T-helper 1 cell treated with Interleukin-12 subunit alpha and Interleukin-12 subunit beta and Interleukin-4 antibody, amounts not matched to agents 30 μg/mL and 1 μg/mL, for 36 hours (primary cell): ENCODE results near the gene LGI4.
"Not testable (repeated sequence)": the region's sequence is repeated elsewhere in the genome, so short reads cannot be mapped to it uniquely, and the experiment has no call there.

Experiments
- H3K27ac Mint-ChIP-seq: one replicate; pipeline ENCODE4 v1.8.0; 2021; ENCODE audit warnings: mild to moderate bottlenecking, mixed read lengths
- H3K27me3 Mint-ChIP-seq: one replicate; pipeline ENCODE4 v1.8.0; 2021; ENCODE audit warnings: low read depth, mixed read lengths
- H3K36me3 Mint-ChIP-seq: one replicate; pipeline ENCODE4 v1.8.0; 2021; ENCODE audit warnings: low read depth, mixed read lengths
- H3K4me1 Mint-ChIP-seq: one replicate; pipeline ENCODE4 v1.8.0; 2021; ENCODE audit warnings: low read depth, mixed read lengths
- H3K4me3 Mint-ChIP-seq: one replicate; pipeline ENCODE4 v1.8.0; 2021; ENCODE audit warnings: mild to moderate bottlenecking, moderate library complexity, mixed read lengths
- H3K9me3 Mint-ChIP-seq: one replicate; pipeline ENCODE4 v1.8.0; 2021; ENCODE audit warnings: mixed read lengths

Gene LGI4

DNA sequence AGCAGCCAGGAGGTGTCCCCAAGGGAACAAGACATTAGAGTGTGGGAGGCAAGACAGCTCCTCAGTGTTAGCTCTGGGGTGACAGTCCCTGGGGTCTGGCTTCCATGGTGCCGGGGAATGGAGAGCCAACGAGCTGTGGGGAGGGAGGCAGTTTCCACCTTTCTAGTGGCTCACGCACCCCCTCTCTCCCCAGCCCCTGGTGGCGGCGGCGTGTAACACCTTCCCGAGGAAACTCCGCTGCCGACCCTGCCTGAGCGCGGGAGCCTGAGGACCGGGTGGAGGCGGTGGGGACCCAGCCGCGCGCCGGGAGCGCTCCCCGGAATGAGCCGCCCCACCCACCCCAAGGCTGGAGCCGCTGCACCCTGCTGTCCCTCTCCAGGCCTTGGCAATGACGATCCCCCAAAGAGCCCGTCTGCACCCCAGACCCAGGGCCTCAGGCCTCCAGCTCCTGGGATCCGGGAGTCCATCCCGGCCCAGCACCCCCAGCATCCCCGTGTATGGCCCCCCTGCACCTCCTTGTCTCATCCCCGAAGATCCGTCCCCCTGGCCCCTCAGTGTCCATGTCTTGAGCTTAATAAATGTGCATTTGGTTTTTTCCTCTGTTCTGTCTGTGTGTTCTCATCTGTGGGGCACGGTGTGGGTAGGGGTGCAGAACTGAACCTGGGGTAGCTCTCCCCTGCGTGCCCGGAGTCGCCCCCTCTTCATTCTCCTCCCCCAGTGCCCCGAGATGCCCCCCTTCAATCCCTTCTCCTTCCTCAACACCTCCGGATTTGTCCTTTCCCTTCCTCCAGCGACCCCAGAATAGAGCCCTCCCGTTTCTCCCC lies 19.1 kb upstream of the LGI4 start:
- Mint-ChIP-seq H3K4me3 (peak overlapping the region; percentile 99), H3K27me3 (peaks cover 6% of the 10 kb centered on the region), H3K4me1 (peaks cover 39% of the 10 kb centered on the region), H3K9me3 (no peaks in the 10 kb centered on the region), H3K36me3 (peaks cover 31% of the 10 kb centered on the region), H3K27ac (peak overlapping the region; percentile 98)

DNA sequence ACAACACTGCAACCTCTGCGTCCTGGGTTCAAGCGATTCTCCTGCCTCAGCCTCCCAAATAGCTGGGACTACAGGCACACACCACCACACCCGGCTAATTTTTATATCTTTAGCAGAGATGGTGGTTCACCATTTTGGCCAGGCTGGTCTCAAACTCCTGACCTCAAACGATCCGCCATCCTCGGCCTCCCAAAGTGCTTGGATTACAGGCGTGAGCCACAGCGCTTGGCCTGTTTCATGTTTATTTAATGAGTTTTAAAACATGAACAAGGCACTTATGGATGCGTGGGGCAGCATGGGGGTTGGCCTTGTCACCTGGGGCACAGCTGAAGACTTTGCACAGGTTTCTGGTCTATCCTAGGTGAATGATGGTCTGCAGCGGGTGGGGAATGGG lies 18.3 kb upstream of the LGI4 start:
- H3K27ac Mint-ChIP-seq, result peak overlapping the region; percentile 47
- peak overlapping the region; percentile 99 for H3K4me3 Mint-ChIP-seq
- peaks cover 23% of the 10 kb centered on the region for H3K36me3 Mint-ChIP-seq
- H3K4me1 Mint-ChIP-seq, result peaks cover 33% of the 10 kb centered on the region
- not testable (repeated sequence) for H3K27me3 Mint-ChIP-seq, H3K9me3 Mint-ChIP-seq

DNA sequence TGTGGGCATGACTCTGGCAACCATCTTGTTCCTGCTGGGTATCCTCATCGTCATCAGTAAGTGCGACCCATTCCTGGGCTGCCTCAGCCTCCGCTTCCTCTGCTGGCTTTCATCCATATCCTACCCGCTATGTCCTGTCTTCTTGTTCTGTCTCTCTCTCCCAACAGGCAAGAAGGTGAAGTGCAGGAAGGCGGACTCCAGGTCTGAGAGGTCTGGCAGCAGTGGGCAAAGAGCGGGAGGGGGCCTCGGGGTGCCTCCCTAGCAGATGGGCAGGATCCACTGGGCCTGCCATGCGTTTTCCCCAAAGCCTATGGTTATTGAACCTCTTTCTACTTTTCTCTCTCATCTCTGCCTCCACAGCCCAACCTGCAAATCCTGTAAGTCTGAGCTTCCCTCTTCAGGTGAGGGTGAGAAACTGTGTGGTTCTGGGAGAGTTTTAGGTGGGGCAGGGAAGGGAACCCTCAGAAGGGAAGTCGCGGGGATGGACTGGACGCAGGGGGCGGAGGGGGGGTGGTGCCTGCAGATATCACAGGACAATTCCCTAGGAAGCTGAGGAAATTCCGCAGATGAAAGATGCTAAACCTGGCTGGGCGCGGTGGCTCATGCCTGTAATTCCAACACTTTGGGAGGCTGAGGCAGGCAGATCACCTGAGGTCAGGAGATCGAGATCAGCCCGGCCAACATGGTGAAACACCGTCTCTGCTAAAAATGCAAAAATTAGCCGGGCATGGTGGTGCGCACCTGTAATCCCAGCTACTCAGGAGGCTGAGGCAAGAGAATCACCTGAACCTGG lies 16.6 kb upstream of the LGI4 start:
- Mint-ChIP-seq H3K27me3 (peaks cover 6% of the 10 kb centered on the region), H3K4me3 (no peak overlapping the region), H3K27ac (no peak overlapping the region), H3K9me3 (no peaks in the 10 kb centered on the region), H3K4me1 (peaks cover 26% of the 10 kb centered on the region), H3K36me3 (peaks cover 12% of the 10 kb centered on the region)

DNA sequence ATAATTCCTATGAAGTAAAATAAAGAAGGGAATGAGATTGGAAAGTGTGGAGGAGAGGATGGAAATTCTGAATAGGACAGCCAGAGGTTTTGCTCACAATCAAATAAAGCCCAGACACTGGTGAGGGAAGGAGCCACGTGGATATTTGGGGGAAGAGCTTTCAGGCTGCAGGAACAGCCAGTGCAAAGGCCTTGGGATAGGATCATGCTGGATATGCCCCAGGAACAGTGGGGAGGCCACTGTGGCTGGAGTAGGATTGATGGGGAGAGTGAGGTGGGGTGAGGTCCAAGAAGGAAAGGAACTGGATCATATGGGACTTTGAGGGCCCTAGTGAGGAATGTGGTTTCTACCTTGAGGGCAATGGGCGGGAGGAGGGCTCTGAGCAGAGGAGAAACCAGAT lies 15.6 kb upstream of the LGI4 start:
- peaks cover 6% of the 10 kb centered on the region for H3K27me3 Mint-ChIP-seq
- H3K36me3 Mint-ChIP-seq, result peaks cover 4% of the 10 kb centered on the region
- H3K27ac Mint-ChIP-seq, result no peak overlapping the region
- no peak overlapping the region for H3K4me3 Mint-ChIP-seq
- no peaks in the 10 kb centered on the region for H3K9me3 Mint-ChIP-seq
- H3K4me1 Mint-ChIP-seq, result peaks cover 17% of the 10 kb centered on the region

DNA sequence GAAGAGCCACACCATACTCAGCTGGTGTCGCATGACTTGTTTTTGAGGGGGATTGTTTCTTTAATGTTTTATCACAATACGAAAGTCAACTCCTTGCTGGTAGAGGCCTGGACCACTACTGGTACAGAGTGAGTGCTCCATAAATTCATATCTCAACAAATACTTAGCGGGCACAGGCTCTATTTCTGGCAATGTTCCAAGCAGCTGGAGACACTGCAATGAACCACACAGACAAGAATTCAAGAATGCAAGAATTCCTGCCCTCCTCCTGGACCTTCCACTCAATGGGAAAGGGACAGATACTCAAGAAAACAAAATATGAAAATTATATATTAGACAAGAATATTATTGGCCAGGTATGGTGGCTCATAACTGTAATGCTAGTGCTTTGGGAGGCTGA lies 14.6 kb upstream of the LGI4 start:
- Mint-ChIP-seq H3K27me3 (peaks cover 10% of the 10 kb centered on the region), H3K27ac (no peak overlapping the region), H3K36me3 (peaks cover 4% of the 10 kb centered on the region), H3K4me3 (no peak overlapping the region), H3K4me1 (peaks cover 22% of the 10 kb centered on the region), H3K9me3 (no peaks in the 10 kb centered on the region)

DNA sequence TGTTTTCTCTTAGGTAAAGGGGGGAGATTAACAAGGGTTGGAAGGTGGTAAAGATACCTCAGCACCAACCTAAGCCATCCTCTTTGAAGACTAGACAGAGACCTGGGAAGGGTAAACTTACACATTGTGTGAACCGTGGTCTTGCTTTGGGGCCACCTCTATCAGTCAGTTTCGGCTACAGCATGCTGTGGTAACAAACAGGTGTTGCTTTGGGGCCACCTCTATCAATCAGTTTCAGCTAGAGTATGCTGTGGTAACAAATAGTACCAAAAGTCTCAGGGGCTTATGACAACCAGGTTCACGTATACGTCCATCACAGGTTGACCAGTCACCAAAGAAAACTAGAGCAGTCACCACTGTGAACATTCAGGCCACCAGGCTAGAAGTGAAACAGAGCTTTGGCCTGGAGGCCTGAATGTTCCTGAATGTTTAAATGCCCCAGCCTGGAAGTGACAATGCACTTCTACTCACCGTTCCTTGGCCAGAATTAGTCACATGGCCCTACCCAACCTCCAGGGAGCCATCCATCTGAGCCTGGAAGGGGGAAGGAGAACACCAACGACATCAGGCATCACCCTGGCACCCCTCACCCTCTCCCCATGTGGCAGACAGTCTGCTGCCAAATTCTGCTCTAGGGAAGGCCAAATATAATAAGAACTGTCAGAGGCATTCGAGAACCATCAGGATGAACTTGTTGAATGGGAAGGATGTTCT lies 12.0 kb upstream of the LGI4 start:
- H3K27ac Mint-ChIP-seq, result no peak overlapping the region
- no peaks in the 10 kb centered on the region for H3K9me3 Mint-ChIP-seq
- peaks cover 1% of the 10 kb centered on the region for H3K36me3 Mint-ChIP-seq
- peaks cover 17% of the 10 kb centered on the region for H3K4me1 Mint-ChIP-seq
- peaks cover 17% of the 10 kb centered on the region for H3K27me3 Mint-ChIP-seq
- no peak overlapping the region for H3K4me3 Mint-ChIP-seq

DNA sequence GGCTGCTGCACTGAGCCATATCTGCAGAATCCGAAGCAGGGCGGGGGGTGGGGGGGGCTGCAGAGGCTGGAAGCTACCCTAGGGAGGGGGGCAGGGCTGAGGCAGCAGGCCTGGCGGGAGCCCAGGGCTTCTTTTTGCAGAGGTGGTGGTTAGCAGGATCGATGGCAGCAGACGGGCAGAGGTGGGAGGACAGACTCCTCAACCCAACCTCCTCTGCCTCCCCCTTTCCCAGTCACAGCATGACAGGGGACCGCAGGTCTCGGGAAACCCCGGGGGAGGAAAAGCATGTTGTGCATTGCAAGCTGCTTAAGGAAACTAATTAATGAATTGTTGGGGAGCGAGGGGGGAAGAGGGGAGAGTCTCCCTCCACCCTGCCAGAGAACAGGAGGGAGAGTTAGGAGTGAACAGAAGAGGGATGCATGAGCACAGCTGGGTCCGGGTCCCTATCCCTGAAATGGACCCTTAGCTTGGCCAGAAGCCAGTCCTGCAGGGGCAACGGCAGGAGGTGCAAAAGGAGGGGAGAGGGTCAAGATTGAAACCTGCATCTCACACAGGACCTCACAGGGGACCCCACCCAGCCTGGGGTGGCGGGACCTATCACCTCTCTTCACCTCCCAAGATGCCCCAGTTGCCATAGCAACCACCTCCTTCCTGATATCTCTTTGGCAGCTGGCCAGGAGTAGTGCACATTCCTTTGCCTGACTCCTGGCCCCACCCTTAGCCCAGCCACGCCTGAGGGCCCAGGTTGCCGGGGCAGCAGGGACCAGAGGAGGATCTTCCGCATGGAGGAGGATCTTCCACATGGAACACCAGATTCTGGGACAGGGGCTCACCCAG lies 10.0 kb upstream of the LGI4 start:
- Mint-ChIP-seq H3K4me3 (no peak overlapping the region), H3K4me1 (peaks cover 28% of the 10 kb centered on the region), H3K27me3 (peaks cover 28% of the 10 kb centered on the region), H3K9me3 (no peaks in the 10 kb centered on the region), H3K36me3 (peaks cover 1% of the 10 kb centered on the region), H3K27ac (no peak overlapping the region)

DNA sequence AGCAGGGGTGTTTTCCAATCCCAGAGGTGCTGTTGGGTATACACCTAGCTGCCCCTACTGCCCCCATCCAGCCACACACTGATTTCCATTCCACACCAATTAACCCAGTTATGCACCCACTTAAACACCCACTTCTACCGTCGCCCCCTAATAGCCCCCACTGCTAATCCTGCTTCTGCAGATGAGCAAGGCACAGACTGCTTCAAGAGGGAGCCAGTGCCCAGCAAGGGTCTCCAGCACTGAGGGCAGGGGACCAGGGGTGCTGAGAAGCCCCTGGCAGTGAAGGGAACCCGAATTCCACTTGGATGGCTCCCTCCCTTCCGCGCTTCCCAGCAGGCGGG lies 9.4 kb upstream of the LGI4 start:
- Mint-ChIP-seq H3K27me3 (peaks cover 28% of the 10 kb centered on the region), H3K4me3 (no peak overlapping the region), H3K9me3 (no peaks in the 10 kb centered on the region), H3K36me3 (peaks cover 1% of the 10 kb centered on the region), H3K4me1 (peaks cover 27% of the 10 kb centered on the region), H3K27ac (no peak overlapping the region)

DNA sequence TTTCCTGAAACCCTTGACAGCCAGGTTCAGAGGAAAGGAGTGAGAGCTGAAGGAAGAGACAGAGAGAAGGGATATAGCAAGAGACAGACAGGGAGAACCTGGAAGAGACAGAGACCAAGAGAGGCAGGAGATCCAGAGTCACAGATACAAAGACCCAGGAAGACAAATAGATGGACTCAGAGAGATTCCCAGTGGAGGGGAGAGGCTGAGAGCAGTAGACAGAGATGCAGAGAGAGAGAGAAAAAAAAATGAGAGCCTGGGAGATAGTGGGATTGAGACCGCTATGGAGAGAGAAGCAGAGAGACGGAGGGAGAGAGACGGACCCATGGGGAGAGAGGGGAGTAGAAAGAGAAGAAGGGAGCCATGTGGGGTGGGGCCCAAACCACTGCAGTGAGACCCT lies 9.0 kb upstream of the LGI4 start:
- Mint-ChIP-seq H3K36me3 (peaks cover 1% of the 10 kb centered on the region), H3K27ac (no peak overlapping the region), H3K4me3 (no peak overlapping the region), H3K4me1 (peaks cover 26% of the 10 kb centered on the region), H3K9me3 (no peaks in the 10 kb centered on the region), H3K27me3 (peaks cover 28% of the 10 kb centered on the region)

DNA sequence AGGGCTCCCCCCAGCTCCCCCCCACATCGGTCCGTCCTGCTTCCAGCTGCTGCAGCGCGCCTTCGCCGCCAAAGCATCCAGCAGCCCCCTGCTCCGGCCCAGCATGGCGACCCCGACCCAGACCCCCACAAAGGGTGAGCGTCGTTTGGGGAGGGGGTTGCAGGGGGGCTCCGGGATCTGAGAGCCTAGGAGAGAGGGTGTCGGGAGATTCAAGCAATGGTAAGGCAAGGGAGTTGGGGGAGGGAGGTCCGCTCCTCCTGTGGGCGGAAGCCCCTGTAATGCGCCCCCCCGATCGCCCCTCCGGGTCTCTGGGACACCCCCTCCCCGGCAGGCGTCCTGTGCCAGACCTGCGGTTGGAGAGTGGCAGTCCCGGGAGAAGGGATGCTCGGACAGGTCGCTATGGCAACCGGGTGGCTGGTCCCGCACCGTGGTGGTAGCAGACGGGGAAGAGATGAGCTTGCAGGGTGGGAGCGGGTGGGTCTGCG lies 8.4 kb upstream of the LGI4 start, which contains the start of gene FXYD7:
TSS of gene FXYD7 (plus strand) at position 25 of the 485 bp plus-strand sequence. CDS start at position 104, 79 bp downstream.
- Mint-ChIP-seq H3K27ac (no peak within 1 kb of the TSS), H3K4me3 (peak within 1 kb of the TSS; percentile 80), H3K4me1 (peaks cover 26% of the 10 kb centered on the region), H3K9me3 (no peaks in the 10 kb centered on the region), H3K36me3 (peaks cover 1% of the 10 kb centered on the region), H3K27me3 (peaks cover 28% of the 10 kb centered on the region)

DNA sequence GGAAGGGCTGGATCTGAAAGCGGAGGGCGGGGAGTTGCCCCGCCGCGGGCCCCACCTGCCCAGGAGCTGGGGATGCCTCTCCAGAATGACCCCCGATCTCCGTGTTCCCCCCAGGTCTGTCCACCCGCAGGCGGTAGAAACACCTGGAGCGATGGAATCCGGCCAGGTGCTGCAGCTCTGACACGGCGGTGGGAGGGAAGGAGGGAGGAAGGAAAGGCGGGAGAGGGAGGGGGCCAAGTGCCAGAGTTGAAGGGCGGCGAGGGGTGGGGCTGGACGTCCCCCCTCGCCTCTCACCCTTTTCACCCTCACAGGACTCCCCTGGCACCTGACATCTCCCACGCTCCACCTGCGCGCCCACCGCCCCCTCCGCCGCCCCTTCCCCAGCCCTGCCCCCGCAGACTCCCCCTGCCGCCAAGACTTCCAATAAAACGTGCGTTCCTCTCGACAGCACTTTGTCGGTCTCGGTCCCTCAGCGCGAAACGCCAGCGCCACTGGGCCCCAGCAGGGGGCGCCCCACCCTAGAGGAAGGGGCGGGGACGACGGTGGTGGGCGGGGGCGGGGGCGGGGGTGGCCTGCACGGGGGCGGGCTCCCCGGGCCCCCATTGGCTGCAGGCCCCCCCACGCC lies 7.9 kb upstream of the LGI4 start:
- Mint-ChIP-seq H3K4me1 (peaks cover 26% of the 10 kb centered on the region), H3K4me3 (peak overlapping the region; percentile 72), H3K27me3 (peaks cover 32% of the 10 kb centered on the region), H3K36me3 (peaks cover 1% of the 10 kb centered on the region), H3K27ac (no peak overlapping the region), H3K9me3 (no peaks in the 10 kb centered on the region)

DNA sequence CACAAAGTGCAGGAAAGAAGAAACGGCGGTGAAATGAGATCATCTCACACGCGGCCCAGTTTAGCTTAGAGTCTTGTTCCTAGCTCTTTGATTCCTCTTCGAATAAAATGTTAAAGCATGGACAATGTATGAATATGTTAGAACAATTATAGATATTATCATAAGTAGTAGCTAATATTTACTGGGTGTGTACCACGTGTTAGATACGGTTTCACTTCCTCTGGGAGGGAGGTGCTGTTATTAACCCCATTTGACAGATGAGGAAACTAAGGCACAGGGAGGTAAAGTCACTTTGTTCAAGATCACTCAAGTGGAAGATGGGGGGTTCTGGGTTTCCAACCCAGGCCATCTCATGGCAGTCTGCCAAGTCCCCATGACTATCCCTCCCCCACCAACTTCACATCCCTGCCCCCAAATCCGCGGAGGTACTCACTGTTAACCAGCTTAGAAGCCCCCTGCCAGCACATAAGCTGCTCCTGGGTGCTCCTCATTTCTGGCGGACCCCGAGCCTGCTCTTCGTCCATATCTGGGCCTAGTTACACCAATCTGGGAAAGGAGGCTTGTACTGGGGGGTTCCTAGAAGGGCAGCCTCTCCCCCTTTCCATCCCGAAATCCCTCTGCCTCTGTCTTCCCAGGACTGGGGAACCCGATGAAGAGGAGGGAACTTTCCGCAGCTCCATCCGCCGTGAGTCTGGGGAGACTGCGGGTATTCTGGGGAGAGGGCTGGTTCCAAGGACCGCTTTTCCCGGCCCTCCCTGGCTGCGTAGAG lies 7.2 kb upstream of the LGI4 start:
- H3K9me3 Mint-ChIP-seq, result no peaks in the 10 kb centered on the region

More for the DNA sequence above, 7.2 kb upstream of the LGI4 start:
- peak overlapping the region; percentile 84 for H3K27ac Mint-ChIP-seq
- H3K36me3 Mint-ChIP-seq, result peaks cover under 1% of the 10 kb centered on the region
- H3K27me3 Mint-ChIP-seq, result peaks cover 38% of the 10 kb centered on the region
- peak overlapping the region; percentile 80 for H3K4me3 Mint-ChIP-seq
- peaks cover 27% of the 10 kb centered on the region for H3K4me1 Mint-ChIP-seq
